BLaER1 (cell line): ENCODE results near the gene COL26A1.

Experiments
- H3K27ac ChIP-seq: shearing (Covaris generic); formaldehyde crosslinking; 2 replicates; pipeline ENCODE4 v1.8.1; 2022
- H3K27me3 ChIP-seq: shearing (Covaris generic); formaldehyde crosslinking; 2 replicates; pipeline ENCODE4 v1.8.1; 2022
- H3K36me3 ChIP-seq: shearing (Covaris generic); formaldehyde crosslinking; 2 replicates; pipeline ENCODE4 v1.8.1; 2022
- H3K4me1 ChIP-seq: shearing (Covaris generic); formaldehyde crosslinking; 2 replicates; pipeline ENCODE4 v1.8.1; 2022
- H3K4me2 ChIP-seq: shearing (Covaris generic); formaldehyde crosslinking; 2 replicates; pipeline ENCODE4 v1.8.1; 2022
- H3K4me3 ChIP-seq: shearing (Covaris generic); formaldehyde crosslinking; 2 replicates; pipeline ENCODE4 v1.8.1; 2022
- H3K9ac ChIP-seq: shearing (Covaris generic); formaldehyde crosslinking; 2 replicates; pipeline ENCODE4 v1.8.1; 2022
- H3K9me3 ChIP-seq: shearing (Covaris generic); formaldehyde crosslinking; 2 replicates; pipeline ENCODE4 v1.8.1; 2022
- H4K20me1 ChIP-seq: shearing (Covaris generic); formaldehyde crosslinking; 2 replicates; pipeline ENCODE4 v1.8.1; 2022
- Cebpa-rat ChIP-seq: shearing (Covaris generic); IDR thresholded peaks from 2 replicates; pipeline ENCODE4 v1.8.1; 2022

COL26A1 gene

DNA sequence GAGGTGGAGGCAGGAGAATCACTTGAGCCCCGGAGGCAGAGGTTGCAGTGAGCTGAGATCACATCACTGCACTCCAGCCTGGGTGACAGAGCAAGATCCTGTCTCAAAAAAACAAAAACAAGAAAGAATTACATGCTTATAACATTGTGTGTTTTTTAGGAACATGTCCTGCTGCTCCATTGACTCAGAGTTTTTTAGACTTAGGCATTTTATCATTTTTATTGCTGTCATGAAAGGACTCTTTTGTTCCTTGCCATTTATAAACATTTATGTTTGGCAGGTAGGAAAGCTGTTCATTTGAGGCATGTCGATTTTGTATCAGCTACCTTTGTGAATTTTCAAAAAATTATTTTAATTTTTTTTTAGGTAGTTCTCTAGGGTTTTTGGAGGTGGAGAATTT, 20.3 kb downstream of the COL26A1 start:
- Histone ChIP-seq H4K20me1 (peaks cover 10% of the 10 kb centered on the region), H3K4me3 (no peak overlapping the region), H3K9ac (no peak overlapping the region), H3K9me3 (peaks cover 10% of the 10 kb centered on the region; the same call in 1 of the 2 replicates), H3K4me1 (peaks cover 62% of the 10 kb centered on the region), H3K27me3 (no peaks in the 10 kb centered on the region), H3K36me3 (no peaks in the 10 kb centered on the region), H3K4me2 (no peak overlapping the region), H3K27ac (no peak overlapping the region)
- no peak for TF ChIP-seq Cebpa-rat

DNA sequence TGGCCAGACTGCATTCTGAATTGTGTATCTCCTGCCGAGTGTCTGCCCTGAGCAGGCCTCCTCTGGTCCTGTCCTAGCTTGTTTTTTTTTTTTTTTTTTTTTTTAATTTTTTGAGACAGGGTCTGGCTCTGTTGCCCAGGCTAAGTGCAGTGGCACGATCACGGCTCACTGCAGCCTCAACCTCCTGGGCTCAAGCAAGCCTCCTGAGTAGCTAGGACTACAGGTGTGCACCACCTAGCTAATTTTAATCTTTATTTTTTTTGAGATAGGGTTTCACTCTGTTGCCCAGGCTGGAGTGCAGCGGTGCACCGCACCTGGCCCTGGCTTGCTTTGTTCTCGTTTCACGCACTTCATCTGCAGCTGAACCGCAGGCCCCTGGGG, 23.5 kb downstream of the COL26A1 start:
- no peak for TF ChIP-seq Cebpa-rat
- Histone ChIP-seq H3K4me1 (peaks cover 81% of the 10 kb centered on the region), H4K20me1 (peaks cover 10% of the 10 kb centered on the region), H3K4me2 (peak overlapping the region; percentile 83), H3K27ac (peak overlapping the region; percentile 39; the same call in 1 of the 2 replicates), H3K4me3 (no peak overlapping the region), H3K36me3 (no peaks in the 10 kb centered on the region), H3K27me3 (no peaks in the 10 kb centered on the region), H3K9me3 (peaks cover 7% of the 10 kb centered on the region; the same call in 1 of the 2 replicates), H3K9ac (no peak overlapping the region)

- no peak for TF ChIP-seq Cebpa-rat
- Histone ChIP-seq H3K27ac (peak overlapping the region; percentile 39; the same call in 1 of the 2 replicates), H3K4me1 (peaks cover 83% of the 10 kb centered on the region), H3K9me3 (peaks cover 2% of the 10 kb centered on the region; the same call in 1 of the 2 replicates), H4K20me1 (peaks cover 10% of the 10 kb centered on the region), H3K9ac (no peak overlapping the region; the same call in 1 of the 2 replicates), H3K4me3 (peak overlapping the region; percentile 23; the same call in 1 of the 2 replicates), H3K4me2 (peak overlapping the region; percentile 83), H3K36me3 (no peaks in the 10 kb centered on the region), H3K27me3 (no peaks in the 10 kb centered on the region)
Observed at GRCh38 chr7:101386558-101387231, 24.0 kb downstream of the COL26A1 start.

GRCh38 chr7:101390901-101391301, 28.2 kb downstream of the COL26A1 start:
- Histone ChIP-seq H3K9ac (peak overlapping the region; percentile 70), H3K27ac (peak overlapping the region; percentile 80), H3K4me3 (peak overlapping the region; percentile 39), H3K9me3 (no peaks in the 10 kb centered on the region), H3K4me1 (peaks cover 85% of the 10 kb centered on the region), H4K20me1 (peaks cover 10% of the 10 kb centered on the region), H3K27me3 (no peaks in the 10 kb centered on the region), H3K4me2 (peak overlapping the region; percentile 88), H3K36me3 (no peaks in the 10 kb centered on the region)
- no peak for TF ChIP-seq Cebpa-rat

GRCh38 chr7:101391991-101392390, 29.3 kb downstream of the COL26A1 start:
- Histone ChIP-seq H3K4me2 (peak overlapping the region; percentile 88), H3K36me3 (no peaks in the 10 kb centered on the region), H4K20me1 (peaks cover 2% of the 10 kb centered on the region; the same call in 1 of the 2 replicates), H3K4me1 (peaks cover 77% of the 10 kb centered on the region), H3K27ac (peak overlapping the region; percentile 80; the same call in 1 of the 2 replicates), H3K9ac (peak overlapping the region; percentile 70; the same call in 1 of the 2 replicates), H3K9me3 (no peaks in the 10 kb centered on the region), H3K27me3 (no peaks in the 10 kb centered on the region), H3K4me3 (no peak overlapping the region)
- TF ChIP-seq Cebpa-rat = no peak

DNA sequence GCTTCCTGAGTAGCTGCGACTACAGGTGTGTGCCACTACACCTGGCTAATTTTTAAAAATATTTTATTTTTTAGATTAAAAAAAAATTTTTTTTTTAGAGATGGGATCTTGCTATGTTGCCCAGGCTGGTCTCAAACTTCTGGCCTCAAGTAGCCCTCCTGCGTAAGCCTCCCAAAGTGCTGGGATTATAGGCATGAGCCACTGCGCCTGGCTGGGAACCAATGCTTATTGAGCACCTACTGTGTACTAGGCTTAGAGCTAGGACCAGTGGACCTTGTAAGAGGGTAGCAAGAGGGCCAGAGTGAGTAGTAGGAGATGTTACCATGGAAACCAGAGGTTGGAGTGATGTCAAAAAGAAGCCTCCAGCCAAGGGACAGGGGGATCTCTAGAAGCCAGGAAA, 31.2 kb downstream of the COL26A1 start:
- Histone ChIP-seq H3K36me3 (no peaks in the 10 kb centered on the region), H3K27me3 (no peaks in the 10 kb centered on the region), H3K9me3 (no peaks in the 10 kb centered on the region), H3K27ac (no peak overlapping the region), H4K20me1 (no peaks in the 10 kb centered on the region), H3K9ac (no peak overlapping the region), H3K4me3 (no peak overlapping the region), H3K4me1 (peaks cover 60% of the 10 kb centered on the region), H3K4me2 (no peak overlapping the region)
- TF ChIP-seq Cebpa-rat = no peak

DNA sequence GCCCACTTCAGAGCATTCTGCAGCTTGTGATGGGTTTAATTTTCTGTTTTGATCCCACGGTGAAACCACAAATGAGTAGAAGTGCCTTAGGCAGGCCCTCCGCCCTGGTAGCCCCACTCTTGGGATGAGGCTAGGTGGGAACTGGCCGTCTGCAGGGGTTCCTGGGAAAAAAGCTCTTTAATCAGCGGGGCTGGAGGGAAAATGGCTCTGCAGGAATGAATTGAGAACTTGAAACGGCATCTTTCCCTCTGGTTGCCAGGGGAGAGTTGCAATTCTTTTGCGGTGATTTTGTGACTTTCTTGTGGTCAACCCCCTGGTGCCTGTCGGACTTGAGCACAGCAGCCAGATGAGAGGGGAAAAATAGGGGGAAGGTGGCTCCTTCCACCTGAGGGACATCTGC, 32.7 kb downstream of the COL26A1 start:
- no peaks in the 10 kb centered on the region for H4K20me1 ChIP-seq
- H3K4me1 ChIP-seq = peaks cover 54% of the 10 kb centered on the region
- H3K27ac ChIP-seq = no peak overlapping the region
- no peaks in the 10 kb centered on the region for H3K36me3 ChIP-seq
- peak overlapping the region; percentile 66 for H3K4me2 ChIP-seq
- no peaks in the 10 kb centered on the region for H3K9me3 ChIP-seq
- H3K9ac ChIP-seq = no peak overlapping the region
- no peaks in the 10 kb centered on the region for H3K27me3 ChIP-seq
- TF ChIP-seq Cebpa-rat = no peak
- no peak overlapping the region for H3K4me3 ChIP-seq

DNA sequence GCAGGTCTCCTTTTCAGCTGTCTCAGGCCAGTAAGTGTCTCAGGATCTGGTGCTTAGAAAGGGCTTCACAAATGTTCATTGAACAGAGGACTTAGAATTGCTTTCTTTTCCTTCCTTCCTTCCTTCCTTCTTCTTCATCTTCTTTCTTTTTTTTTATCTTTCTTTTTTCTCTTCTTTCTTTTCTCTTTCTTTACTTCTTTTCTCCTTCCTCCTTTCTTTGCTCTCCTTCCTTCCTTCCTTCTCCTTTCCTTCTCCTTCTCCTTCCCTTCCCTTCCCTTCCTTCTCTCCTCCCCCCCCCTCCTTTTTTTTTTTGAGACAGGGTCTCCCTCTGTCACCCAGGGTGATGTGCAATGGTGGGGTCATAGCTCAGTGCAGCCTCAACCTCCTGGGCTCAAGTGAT, 34.6 kb downstream of the COL26A1 start:
- Histone ChIP-seq H3K36me3 (no peaks in the 10 kb centered on the region), H3K9ac (no peak overlapping the region), H4K20me1 (no peaks in the 10 kb centered on the region), H3K4me1 (peaks cover 36% of the 10 kb centered on the region), H3K4me3 (no peak overlapping the region), H3K9me3 (no peaks in the 10 kb centered on the region), H3K27me3 (no peaks in the 10 kb centered on the region), H3K27ac (no peak overlapping the region), H3K4me2 (no peak overlapping the region)
- TF ChIP-seq Cebpa-rat = no peak

- Histone ChIP-seq H3K4me2 (no peak overlapping the region), H3K27ac (no peak overlapping the region)
- no peak for TF ChIP-seq Cebpa-rat
Observed at GRCh38 chr7:101397770-101398324, 35.2 kb downstream of the COL26A1 start.

More at GRCh38 chr7:101397770-101398324, 35.2 kb downstream of the COL26A1 start:
- Histone ChIP-seq H3K4me1 (peaks cover 30% of the 10 kb centered on the region), H3K9me3 (no peaks in the 10 kb centered on the region), H3K36me3 (no peaks in the 10 kb centered on the region), H3K27me3 (no peaks in the 10 kb centered on the region), H3K9ac (no peak overlapping the region), H4K20me1 (no peaks in the 10 kb centered on the region), H3K4me3 (no peak overlapping the region)
